ENCODE measurements around the gene WAS. TPM values are rescaled to one million over a fixed set of nuclear protein-coding genes. Genes with fewer than 3 reads are reported as not detected.

Gene WAS
- total RNA-seq, 3 donors from 2014 or later (not counting 1 experiment from before 2014, with no cell fraction given), result 136 to 149 (median 141) TPM

DNA sequence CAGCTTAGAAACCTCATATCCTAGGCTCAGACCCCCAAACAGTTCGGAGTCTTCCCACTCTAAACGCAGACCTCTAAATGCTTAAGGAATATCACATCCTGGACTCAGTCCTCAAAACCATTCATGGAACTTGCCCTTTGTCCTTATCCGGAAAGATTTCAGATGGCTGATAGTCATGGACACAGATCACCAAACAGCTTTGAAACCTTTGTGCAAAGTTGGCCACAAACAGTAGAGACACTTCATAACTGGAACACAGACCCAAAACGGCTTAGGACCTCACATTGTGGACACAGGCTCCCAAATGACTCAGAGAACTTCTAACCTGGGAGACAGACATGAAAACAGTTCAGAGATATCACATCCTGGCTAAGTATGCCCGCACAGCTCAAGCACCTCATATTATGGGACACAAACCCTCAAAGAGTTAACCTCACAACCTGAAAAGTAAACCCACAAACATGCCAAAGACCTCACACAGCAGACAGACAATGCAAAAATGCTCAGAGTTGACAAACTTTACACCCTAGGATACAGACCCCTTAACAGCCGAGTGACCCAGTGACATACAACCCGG, 28.4 kb downstream of the WAS start:
- 70% methylated on average over 7 of the region's 7 CpGs for WGBS (ENCODE audit: insufficient coverage)
- no peaks in the 10 kb centered on the region for H3K9me3 Mint-ChIP-seq
- H3K4me3 ChIP-seq (ENCODE audit: low read length), result no peak overlapping the region
- intact Hi-C loops (cut with micrococcal nuclease), result loop anchor here (2.0 to 10.0 kb wide), 2 partner anchors 25 to 223 kb away; no protein-coding TSS in a partner anchor
- no peaks in the 10 kb centered on the region for H3K27me3 ChIP-seq (ENCODE audit: control insufficient read depth, insufficient read depth, low read length)
- H3K9me3 ChIP-seq (ENCODE audit: control insufficient read depth, insufficient read depth, low read length), result no peaks in the 10 kb centered on the region
- peak overlapping the region; percentile 67 for H3K4me3 Mint-ChIP-seq
- TF ChIP-seq, protein P1, sequence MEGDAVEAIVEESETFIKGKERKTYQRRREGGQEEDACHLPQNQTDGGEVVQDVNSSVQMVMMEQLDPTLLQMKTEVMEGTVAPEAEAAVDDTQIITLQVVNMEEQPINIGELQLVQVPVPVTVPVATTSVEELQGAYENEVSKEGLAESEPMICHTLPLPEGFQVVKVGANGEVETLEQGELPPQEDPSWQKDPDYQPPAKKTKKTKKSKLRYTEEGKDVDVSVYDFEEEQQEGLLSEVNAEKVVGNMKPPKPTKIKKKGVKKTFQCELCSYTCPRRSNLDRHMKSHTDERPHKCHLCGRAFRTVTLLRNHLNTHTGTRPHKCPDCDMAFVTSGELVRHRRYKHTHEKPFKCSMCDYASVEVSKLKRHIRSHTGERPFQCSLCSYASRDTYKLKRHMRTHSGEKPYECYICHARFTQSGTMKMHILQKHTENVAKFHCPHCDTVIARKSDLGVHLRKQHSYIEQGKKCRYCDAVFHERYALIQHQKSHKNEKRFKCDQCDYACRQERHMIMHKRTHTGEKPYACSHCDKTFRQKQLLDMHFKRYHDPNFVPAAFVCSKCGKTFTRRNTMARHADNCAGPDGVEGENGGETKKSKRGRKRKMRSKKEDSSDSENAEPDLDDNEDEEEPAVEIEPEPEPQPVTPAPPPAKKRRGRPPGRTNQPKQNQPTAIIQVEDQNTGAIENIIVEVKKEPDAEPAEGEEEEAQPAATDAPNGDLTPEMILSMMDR (IDR thresholded peaks at IDR 0.05), result no peak
- peak overlapping the region; percentile 94 for H3K27ac ChIP-seq (ENCODE audit: low read length)
- peaks cover 58 to 67% of the 10 kb centered on the region in 2 donors for H3K4me1 Mint-ChIP-seq
- peak overlapping the region; percentile 76 to 97 for H3K27ac Mint-ChIP-seq
- H3K4me1 ChIP-seq (ENCODE audit: control insufficient read depth, insufficient read depth, low read length), result peaks cover 54% of the 10 kb centered on the region
- no peak for DNase-seq
- H3K36me3 ChIP-seq (ENCODE audit: control insufficient read depth, insufficient read depth, low read length), result peaks cover 2% of the 10 kb centered on the region
- no peaks in the 10 kb centered on the region for H3K36me3 Mint-ChIP-seq
- no peak for ATAC-seq
- H3K27me3 Mint-ChIP-seq (ENCODE audit: low read depth in 2 of 2), result peaks cover 0 to 11% of the 10 kb centered on the region in 2 donors

DNA sequence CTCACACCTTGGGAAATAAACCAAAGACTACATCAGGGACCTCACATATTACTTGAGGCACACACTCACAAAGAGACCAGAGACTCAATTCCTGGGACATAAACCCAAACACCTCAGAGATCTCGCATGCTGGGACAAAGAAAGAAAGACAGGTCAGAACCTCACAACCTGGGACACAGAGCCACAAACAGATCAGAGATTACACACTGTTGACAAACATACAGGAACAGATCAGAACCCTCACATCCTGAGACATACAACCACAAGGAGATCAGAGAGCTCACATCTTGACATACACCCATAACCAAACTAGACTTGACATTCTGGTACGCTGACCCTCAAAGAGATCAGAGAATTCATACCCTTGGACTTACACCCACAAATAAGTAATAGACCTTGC, 30.2 kb downstream of the WAS start:
- ATAC-seq (peak; percentile 21 to 60 (median 51)), DNase-seq (peak in 1 of 2 donors; percentile 53)
- TF ChIP-seq, protein P1 (IDR thresholded peaks at IDR 0.05), result no peak
- H3K4me3 ChIP-seq (ENCODE audit: low read length), result no peak overlapping the region
- peaks cover 0 to 11% of the 10 kb centered on the region in 2 donors for H3K27me3 Mint-ChIP-seq (ENCODE audit: low read depth in 2 of 2)
- peaks cover 61 to 79% of the 10 kb centered on the region in 2 donors for H3K4me1 Mint-ChIP-seq
- intact Hi-C loops (cut with micrococcal nuclease), result loop anchor here (2.0 to 10.0 kb wide), 2 partner anchors 23 to 221 kb away; no protein-coding TSS in a partner anchor
- no peaks in the 10 kb centered on the region for H3K9me3 ChIP-seq (ENCODE audit: control insufficient read depth, insufficient read depth, low read length)
- H3K36me3 ChIP-seq (ENCODE audit: control insufficient read depth, insufficient read depth, low read length), result no peaks in the 10 kb centered on the region
- WGBS (ENCODE audit: insufficient coverage), result 29% methylated on average over 2 of the region's 2 CpGs
- H3K36me3 Mint-ChIP-seq, result no peaks in the 10 kb centered on the region
- H3K4me3 Mint-ChIP-seq, result peak overlapping the region; percentile 67
- H3K9me3 Mint-ChIP-seq, result no peaks in the 10 kb centered on the region
- peak overlapping the region; percentile 94 for H3K27ac ChIP-seq (ENCODE audit: low read length)
- peaks cover 52% of the 10 kb centered on the region for H3K4me1 ChIP-seq (ENCODE audit: control insufficient read depth, insufficient read depth, low read length)
- H3K27me3 ChIP-seq (ENCODE audit: control insufficient read depth, insufficient read depth, low read length), result no peaks in the 10 kb centered on the region
- H3K27ac Mint-ChIP-seq, result peak overlapping the region; percentile 76 to 97

DNA sequence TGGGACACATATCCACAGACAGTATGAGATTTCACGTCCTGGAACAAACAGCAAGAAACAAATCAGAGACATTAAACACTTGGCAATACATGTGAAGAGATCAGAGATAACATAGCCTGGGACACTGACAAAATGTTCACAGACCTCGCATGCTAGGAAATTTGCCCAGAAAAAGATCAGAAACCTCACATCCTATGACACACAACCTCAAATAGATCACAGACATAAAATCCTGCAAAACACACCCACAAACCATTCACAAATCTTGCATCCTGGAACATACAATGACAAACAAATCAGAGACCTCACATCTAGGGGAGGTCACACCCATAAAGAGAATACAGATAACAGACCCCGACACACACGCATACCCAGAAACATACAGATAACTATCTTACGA, 31.0 kb downstream of the WAS start:
- no peaks in the 10 kb centered on the region for H3K9me3 Mint-ChIP-seq
- peaks cover 0 to 11% of the 10 kb centered on the region in 2 donors for H3K27me3 Mint-ChIP-seq (ENCODE audit: low read depth in 2 of 2)
- peaks cover 64 to 84% of the 10 kb centered on the region in 2 donors for H3K4me1 Mint-ChIP-seq
- Histone ChIP-seq H3K27ac (ENCODE audit: low read length) (peak overlapping the region; percentile 94), H3K27me3 (ENCODE audit: control insufficient read depth, insufficient read depth, low read length) (no peaks in the 10 kb centered on the region), H3K4me1 (ENCODE audit: control insufficient read depth, insufficient read depth, low read length) (peaks cover 52% of the 10 kb centered on the region), H3K9me3 (ENCODE audit: control insufficient read depth, insufficient read depth, low read length) (no peaks in the 10 kb centered on the region), H3K4me3 (ENCODE audit: low read length) (no peak overlapping the region), H3K36me3 (ENCODE audit: control insufficient read depth, insufficient read depth, low read length) (no peaks in the 10 kb centered on the region)
- TF ChIP-seq, protein P1 (IDR thresholded peaks at IDR 0.05), result no peak
- DNase-seq (peak in 1 of 2 donors; percentile 57), ATAC-seq (no peak)
- 27% methylated on average over 5 of the region's 5 CpGs for WGBS (ENCODE audit: insufficient coverage)
- peak overlapping the region; percentile 76 to 97 for H3K27ac Mint-ChIP-seq
- no peaks in the 10 kb centered on the region for H3K36me3 Mint-ChIP-seq
- intact Hi-C loops (cut with micrococcal nuclease), result loop anchor here (10.0 kb wide), 1 partner anchor 220 kb away; no protein-coding TSS in a partner anchor
- peak overlapping the region; percentile 1 for H3K4me3 Mint-ChIP-seq
